HG03439 (cell line): ENCODE results near the gene DGKQ.
A peak's percentile ranks its signal among the peaks of the same experiment; 100 is the strongest.
"Not testable (repeated sequence)": the region's sequence is repeated elsewhere in the genome, so short reads cannot be mapped to it uniquely, and the experiment has no call there.

Source experiments
- ATAC-seq: cut with Tn5 transposase; IDR thresholded peaks from one replicate; pipeline ENCODE4 v1.9.1; 2021; ENCODE audit warnings: mild to moderate bottlenecking, moderate library complexity; ENCODE audit not compliant: unreplicated experiment

The DGKQ gene

DNA sequence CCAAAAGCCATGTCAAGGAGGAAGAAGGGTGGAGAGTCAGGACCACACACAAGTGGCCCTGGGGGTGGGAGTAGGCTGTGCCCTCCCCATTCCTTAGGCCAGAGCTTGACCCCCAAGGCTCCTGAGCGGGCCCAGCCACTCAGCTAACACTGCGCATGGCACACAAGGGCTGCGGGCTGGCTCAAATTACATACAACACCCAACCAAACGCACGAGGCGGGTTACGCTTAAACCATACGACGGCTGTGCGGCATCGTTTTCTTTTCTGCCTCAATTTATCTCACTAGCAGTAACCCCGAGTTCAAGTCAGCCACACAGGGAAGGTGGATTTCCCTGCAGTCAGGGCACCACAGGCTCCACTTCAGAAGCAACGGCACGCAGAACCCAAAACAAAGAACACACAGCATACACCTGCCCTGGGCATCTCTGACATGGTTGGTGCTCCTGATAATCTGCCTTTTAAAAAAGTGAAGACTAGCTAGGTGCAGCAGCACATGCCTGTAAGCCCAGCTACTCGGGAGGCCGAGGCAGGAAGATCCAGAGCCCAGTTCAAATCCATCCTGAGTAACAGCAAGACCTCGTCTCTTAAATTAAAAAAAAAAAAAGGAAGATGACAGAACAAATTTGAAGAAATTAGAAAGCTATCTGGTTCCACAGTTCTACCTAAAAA, 44.1 kb downstream of the DGKQ start:
- no peak for ATAC-seq

DNA sequence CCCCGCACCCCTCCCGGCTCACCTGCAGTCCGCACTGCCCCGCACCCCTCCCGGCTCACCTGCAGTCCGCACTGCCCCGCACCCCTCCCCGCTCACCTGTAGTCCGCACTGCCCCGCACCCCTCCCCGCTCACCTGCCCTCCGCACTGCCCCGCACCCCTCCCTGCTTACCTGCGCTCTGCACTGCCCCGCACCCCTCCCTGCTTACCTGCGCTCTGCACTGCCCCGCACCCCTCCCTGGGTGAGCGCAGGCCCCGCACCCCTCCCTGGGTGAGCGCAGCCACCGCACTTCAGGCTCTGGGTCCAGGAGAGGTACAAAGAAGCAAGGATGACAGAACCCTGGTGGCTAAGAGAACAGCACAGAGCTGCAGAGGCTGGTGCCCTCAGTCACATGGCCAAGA, 45.8 kb downstream of the DGKQ start:
- not testable (repeated sequence) for ATAC-seq

DNA sequence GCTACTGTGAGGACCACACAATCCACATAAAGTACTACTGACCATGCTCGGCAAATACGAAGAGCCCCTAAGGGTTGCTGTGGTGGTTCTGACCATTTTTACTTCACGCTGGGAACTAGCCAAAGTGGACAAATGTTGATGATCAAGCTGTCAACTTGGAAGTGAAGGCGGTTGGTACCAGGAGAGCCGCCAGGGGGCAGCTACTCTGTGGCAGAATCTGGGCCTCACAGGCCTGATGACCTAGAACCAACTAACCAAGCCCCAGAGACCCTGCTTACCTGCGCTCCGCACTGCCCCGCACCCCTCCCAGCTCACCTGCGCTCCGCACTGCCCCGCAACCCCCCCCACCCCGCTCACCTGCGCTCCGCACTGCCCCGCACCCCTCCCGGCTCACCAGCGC, 46.8 kb downstream of the DGKQ start:
- no peak for ATAC-seq

DNA sequence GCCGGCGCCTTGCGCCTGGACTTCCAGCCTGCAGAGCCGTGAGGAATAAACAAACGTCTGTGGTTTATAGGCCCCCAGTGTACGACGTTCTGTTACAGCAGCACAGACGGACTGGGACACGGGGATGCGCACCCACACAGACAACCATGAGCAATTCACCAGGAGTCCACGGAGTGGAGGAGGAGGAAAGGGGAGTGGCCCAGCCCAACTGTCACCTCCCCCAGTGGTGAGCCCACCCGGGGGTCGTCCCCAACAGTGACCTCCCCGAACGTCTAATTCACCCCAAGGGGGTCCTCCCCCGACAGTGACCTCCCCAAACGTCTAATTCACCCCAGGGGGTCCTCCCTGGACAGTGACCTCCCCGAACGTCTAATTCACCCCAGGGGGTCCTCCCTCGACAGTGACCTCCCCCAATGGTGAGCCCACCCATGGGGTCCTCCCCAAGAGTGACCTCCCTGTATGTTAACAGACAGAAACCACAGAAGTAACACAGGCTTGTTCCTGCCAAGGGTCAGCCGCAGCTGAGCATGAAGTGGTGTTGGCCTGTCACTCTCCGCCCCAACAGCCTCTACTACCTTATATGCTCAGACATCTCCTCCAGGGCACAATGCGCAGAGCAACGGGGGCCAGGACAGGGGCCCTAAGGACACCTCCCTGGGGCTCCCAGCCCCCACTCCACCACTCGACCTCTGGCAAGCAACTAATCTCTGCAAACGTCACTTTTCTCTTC, 47.4 kb downstream of the DGKQ start:
- no peak for ATAC-seq

DNA sequence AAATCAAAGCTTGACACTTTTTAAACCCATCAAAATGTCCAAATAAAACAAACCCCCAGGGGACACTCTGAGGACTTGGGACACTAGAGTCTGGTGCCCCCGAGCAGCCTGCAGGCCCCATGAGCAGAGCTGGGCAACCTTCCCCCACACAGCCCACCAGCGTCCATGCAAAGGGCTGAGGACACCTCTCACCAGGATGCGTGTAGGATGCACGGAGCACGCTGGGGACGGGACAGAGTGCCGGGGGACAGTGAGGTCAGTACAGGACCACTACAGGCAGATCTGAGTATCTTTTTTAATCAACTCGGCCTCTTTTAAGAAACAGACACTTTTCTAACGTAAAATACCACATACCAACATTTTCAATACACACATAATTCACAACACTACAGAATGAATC, 48.2 kb downstream of the DGKQ start:
- ATAC-seq, result no peak

DNA sequence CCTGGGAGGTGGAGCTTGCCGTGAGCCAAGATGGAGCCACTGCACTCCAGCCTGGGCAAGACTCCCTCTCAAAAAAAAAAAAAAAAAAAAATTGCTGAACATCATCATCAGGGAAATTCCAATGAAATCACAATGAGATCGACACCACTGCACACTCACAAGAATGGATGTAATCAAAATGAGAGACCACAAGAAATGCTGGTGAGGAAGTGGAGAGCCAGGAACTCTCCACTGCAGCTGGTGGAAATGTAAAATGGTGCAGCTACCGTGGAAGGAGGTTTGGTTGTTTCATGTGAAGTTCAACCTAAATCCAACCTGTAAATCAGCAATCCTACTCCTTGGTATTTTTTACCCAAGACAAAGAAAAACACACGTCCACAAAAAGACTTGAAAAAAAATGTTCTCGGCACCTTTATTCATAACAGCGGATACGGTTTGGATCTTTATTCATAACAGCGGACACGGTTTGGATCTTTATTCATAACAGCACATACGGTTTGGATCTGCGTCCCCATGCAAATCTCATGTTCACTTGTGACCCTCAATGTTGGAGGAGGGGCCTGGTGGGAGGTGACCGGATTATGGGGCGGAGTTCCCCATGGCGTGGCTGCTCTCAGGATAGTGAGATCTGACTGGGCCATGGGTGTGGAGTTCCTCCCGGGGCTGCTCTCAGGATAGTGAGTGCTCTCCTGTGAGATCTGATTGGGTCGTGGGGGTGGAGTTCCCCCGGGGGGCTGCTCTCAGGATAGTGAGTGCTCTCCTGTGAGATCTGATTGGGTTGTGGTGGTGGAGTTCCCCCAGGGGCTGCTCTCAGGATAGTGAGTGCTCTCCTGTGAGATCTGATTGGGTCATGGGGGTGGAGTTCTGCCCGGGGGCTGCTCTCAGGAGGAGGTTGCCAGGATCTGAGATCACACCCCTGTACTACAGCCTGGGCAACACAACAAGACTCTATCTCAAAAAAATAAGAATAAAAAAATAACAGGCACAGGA, 49.0 kb downstream of the DGKQ start:
- ATAC-seq, result peak; percentile 44

DNA sequence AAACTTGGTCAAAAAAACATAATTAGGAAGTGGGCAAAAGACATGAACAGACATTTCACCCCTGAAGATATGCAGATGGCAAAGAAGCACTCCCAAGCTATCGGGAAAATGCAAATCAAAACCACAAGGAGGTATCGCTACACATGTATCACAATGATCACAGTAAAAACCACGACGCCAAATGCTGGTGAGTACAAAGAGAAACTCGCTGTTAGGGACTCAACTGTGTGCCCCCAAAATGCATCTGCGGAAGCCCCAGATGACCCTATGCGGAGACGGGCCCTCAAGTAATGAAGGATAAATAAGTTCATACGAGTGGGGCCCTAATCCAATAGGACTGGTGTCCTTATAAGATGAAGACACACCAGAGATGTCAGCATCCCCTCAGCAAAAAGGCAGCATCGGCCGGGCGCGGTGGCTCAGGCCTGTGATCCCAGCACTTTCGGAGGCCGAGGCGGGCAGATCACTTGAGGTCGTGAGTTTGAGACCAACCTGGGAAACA, 51.5 kb downstream of the DGKQ start:
- no peak for ATAC-seq

DNA sequence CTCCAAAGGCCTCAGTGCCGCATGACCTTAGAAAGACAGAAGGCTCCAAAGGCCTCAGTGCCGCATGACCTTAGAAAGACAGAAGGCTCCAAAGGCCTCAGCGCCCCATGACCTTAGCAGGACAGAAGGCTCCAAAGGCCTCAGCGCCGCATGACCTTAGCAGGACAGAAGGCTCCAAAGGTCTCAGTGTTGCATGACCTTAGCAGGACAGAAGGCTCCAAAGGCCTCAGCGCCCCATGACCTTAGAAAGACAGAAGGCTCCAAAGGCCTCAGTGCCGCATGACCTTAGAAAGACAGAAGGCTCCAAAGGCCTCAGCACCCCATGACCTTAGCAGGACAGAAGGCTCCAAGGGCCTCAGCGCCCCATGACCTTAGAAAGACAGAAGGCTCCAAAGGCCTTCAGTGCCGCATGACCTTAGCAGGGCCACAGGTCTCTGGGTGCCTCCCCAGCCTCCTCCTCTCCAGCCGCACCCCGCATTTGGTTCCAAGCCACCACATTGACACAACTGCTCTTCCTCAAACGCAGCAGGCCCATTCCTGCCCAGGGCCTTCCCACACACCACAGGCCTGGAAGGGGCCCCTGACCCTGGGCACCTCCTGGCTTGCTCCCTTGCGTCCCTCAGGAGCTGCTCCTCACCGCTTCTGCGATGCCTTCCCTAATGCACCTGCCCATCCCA, 54.2 kb downstream of the DGKQ start:
- not testable (repeated sequence) for ATAC-seq

DNA sequence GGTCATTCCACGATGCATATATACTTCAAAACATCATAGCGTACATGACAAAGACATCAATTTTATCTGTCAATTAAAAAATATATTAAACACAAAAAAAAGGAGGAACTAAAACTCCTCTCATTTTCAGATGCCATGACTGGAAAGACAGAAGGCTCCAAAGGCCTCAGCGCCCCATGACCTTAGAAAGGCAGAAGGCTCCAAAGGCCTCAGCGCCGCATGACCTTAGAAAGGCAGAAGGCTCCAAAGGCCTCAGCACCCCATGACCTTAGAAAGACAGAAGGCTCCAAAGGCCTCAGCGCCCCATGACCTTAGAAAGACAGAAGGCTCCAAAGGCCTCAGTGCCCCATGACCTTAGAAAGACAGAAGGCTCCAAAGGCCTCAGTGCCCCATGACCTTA, 54.8 kb downstream of the DGKQ start:
- not testable (repeated sequence) for ATAC-seq

DNA sequence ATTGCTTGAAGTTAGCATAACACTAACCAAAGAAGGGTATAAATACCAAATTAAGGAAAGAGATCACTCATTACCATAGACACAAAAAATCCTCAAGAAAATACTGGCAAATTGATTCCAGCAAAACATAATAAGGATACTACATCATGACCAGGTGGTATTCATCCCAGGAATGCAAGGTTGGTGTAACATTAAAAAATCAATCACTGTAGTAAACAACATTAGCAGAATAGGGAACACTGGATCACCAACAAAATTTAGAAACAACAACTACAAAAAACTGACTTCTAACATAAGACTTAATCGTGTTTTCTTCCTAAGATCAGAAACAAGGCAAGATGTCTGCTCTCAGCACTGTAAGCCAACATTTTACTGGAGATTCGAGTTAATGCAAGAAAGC, 55.4 kb downstream of the DGKQ start:
- ATAC-seq, result no peak

DNA sequence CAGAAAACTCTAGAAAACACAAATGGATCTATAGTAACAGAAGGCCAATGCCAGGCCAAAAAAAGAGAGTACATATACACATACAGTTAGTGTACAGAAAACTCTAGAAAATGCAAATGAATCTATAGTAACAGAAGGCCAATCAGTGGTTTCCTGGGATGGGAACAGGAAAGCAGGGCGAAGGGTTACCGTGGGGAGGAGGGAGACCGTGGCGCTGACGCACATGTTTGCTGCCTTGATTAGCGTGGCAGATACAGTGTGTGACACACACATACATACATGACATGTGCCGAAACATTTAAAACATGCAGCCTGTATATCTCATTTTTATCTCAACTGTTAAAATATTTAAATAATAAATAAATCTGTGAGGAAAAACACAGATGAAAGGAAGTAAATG, 55.9 kb downstream of the DGKQ start:
- ATAC-seq, result no peak

DNA sequence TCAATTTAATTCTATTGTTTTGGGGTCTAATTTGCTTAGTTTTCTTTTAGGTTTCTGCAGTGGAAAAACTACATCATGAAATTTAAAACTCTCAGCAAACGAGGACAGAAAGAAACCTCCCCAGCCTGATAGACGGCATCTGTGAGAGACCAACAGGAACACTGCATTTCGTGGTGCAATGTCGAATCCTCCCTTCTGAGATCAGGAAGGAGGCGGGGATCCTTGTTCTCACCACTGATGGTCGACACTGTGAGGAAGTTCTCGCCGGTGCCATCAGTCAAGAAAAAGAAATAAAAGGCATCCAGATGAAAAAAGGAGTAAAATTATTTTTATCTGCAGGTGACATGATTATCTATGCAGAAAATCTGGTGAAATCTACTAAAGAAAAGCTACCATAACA, 57.8 kb downstream of the DGKQ start:
- ATAC-seq, result no peak

DNA sequence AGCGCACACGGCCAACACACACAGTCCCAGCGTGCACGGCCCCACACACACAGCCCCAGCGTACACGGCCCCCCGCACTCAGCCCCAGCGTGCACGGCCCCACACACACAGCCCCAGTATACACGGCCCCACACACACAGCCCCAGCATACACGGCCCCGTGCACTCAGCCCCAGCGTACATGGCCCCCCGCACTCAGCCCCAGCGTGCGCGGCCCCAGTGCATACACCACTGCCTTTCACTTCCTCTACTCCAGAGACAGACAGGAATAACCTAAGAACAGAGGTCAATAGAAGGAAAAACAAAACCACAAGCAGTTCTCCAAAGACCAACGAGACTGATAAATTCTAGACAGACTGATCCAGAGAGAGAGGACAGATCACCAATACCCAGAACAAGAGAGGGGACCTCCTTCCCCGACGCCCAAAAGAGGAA, 58.3 kb downstream of the DGKQ start:
- no peak for ATAC-seq

DNA sequence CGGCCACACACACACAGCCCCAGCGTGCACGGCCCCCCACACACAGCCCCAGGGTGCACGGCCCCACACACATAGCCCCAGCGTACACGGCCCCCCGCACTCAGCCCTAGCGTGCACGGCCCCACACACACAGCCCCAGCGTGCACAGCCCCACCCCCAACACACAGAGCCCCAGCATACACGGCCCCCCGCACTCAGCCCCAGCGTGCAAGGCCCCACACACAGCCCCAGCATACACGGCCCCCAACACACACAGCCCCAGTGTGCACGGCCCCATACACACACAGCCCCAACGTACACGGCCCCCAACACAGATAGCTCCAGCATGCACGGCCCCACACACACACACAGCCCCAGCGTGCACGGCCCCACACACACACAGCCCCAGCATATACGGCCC, 58.8 kb downstream of the DGKQ start:
- ATAC-seq, result no peak

DNA sequence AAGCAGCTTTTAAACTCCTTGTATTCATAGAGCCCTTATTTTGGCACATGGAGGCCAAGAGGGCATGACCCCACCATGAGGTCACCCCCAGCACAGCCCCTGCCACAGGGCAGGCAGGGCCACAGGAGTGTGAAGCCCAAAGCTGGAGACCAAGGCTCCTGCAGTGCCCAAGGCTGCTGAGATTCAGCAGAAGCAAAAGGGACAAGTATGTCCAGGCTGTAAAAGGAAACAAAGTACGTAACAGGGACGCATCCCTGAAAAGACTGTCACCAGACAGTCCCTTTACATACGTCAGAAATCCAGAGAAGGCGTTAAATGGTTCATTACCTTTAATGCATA, 60.1 kb downstream of the DGKQ start:
- ATAC-seq, result no peak

DNA sequence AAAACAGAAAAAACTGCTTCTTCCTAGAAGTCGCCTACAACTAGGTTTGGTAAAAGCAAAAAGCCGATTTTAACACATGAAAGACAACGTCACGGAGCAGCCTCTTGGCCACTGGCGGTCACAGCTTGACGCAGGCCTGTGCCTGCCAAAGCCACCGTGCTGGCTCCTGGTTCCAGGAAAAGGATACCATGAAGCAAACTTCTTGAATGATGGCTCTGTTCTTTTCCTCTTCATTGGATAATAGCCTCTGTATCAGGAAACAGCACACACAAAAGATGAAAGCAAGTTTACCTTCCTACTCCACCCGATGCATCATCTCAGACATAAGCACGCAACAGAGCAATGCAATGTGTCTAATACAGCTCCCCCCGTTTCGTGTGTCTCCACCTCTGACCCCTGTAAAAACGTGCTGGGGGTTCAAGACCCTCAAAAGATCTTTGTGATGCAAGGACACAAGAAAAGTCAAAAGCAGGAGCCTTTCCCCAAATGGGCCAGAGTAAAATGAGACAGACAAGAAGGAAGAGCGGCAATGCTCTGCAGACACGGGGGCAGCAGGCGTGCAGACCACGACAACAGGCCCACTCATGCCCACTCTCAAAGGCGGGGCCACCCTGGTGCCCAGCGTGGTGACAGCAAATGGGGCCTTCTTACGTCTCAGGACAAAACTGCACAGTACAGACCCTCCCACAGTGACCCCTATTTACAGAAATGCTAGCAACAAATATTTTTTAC, 60.7 kb downstream of the DGKQ start:
- ATAC-seq, result no peak

DNA sequence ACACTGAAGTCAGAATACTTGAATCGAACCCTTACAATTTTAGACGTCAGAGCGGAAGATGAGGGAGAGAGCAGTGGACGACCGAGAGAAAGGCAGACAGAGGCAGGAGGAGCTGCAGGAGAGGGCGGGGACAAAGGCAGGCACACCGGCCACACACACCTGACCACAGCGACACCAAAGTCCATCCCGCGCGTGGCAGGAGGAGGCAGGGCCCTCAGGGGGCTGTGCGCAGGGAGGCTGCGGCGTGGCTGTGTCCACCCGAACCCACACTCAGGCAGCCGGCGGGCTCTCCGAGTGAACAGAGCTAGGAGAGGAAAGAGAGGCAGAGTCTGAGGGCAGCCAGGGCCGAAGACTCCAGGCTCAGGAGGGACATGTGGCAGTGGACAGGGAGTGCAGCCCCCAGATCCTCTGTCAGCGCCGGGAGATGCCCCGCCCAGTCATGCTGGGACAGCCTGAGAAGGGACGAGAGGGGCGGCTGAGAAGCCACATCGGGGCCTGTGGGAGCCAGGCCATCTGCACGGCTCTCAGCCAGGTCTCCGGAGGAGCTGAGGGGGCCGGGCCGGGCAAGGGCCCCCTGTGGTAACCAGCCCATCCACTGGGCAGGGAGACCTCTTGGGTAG, 61.4 kb downstream of the DGKQ start:
- ATAC-seq, result no peak

DNA sequence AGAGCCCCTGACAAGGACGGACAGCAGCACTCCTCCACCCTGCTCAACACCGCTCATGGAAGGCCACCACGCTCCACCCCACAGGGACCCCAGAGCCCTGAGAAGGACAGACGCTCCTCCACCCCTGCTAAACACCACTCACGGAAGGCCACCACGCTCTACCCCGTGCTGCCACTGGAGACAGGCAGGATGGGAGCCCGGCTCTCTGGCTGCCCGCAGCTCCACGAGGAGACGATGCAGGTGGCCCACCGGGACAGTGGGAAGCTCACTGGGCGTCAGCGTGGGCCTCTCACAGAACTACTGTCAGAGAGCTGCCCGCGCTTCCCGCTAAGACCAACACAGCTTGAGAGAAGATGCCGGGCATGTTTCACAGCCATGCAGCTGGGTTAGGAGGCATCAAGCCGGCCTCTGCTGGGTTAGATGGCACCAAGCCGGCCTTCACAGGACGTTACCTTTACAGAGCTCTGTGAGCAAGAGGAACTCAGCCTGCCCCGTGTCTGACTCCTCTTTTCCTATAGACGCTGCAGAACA, 62.1 kb downstream of the DGKQ start:
- ATAC-seq, result no peak

DNA sequence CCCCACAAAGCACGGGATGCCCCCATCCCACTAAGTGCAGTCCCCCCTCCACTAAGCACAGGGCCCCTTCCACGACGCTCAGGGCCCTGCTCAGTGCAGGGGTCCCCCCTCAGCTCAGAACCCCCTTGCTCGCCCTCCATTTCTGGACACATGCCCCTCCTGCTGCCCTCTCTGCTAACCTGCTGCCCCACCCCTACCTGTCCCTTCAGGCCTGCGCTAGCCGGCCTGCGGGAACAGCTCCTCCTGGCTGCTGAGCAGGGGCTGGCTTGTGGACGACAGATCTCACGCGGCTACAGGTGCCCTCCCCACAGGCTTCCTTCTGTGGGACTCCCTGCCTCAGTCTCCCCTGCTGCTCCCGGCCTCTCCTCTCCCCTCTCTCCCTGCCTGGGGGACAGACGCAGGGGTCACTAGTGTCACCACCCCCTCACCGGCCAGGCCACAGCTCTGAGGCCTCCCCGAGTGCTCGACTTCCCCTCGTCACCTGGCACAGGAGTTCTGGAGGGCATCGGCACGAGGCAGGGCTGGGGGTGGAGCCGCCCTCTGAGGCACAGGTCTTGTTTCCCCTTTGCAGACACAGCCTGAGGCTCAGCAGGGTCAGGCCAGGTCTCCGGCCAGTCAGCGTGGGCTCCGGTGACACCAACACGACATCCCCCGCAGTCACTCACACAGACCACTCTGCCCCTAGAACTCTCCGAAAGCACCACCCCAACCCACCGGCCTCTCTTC, 62.8 kb downstream of the DGKQ start:
- no peak for ATAC-seq
